ENCODE data around the gene EPN3.

The EPN3 gene

GRCh38 chr17:50514388-50514787 lies 18.1 kb upstream of the EPN3 start:
- no peaks in the 10 kb centered on the region for H3K9me2 ChIP-seq (replicated peaks; ENCODE audit: low read depth, low read length)
- H2AFZ ChIP-seq (ENCODE audit: low read length) = no peak overlapping the region
- no peaks in the 10 kb centered on the region for H3K27me3 ChIP-seq (ENCODE audit: insufficient read depth, low read length, poor library complexity, severe bottlenecking)
- no peaks in the 10 kb centered on the region for H3K79me2 ChIP-seq (ENCODE audit: insufficient read depth, low read length)
- H3F3A ChIP-seq (ENCODE audit: low read depth) = no peaks in the 10 kb centered on the region
- no peaks in the 10 kb centered on the region for H3K36me3 ChIP-seq (ENCODE audit: insufficient read depth, low read length)
- no peaks in the 10 kb centered on the region for H3K9me3 ChIP-seq (ENCODE audit: insufficient read depth, low read depth, low read length)
- no peaks in the 10 kb centered on the region for H4K20me1 ChIP-seq (ENCODE audit: insufficient read depth, low read length, poor library complexity, severe bottlenecking)
- no peak overlapping the region for H3K4me2 ChIP-seq (ENCODE audit: low read depth, low read length, poor library complexity, severe bottlenecking)
- H3K4me1 ChIP-seq (ENCODE audit: insufficient read depth, low read length, poor library complexity, severe bottlenecking) = no peaks in the 10 kb centered on the region
- TF ChIP-seq CTCF (conservative IDR thresholded peaks at IDR 0.05; ENCODE audit: low read length) (no peak), EZH2phosphoT487 (IDR thresholded peaks at IDR 0.05; ENCODE audit: borderline replicate concordance) (no peak)
- H3K9ac ChIP-seq (ENCODE audit: low read depth, low read length, poor library complexity, severe bottlenecking) = no peak overlapping the region
- H3K4me3 ChIP-seq (ENCODE audit: low read length, poor library complexity, severe bottlenecking) = no peak overlapping the region

GRCh38 chr17:50514936-50515702 lies 17.4 kb upstream of the EPN3 start:
- H3K27me3 ChIP-seq (ENCODE audit: insufficient read depth, low read length, poor library complexity, severe bottlenecking) = no peaks in the 10 kb centered on the region
- H3K4me1 ChIP-seq (ENCODE audit: insufficient read depth, low read length, poor library complexity, severe bottlenecking) = no peaks in the 10 kb centered on the region
- no peak overlapping the region for H3K9ac ChIP-seq (ENCODE audit: low read depth, low read length, poor library complexity, severe bottlenecking)
- TF ChIP-seq EZH2phosphoT487 (IDR thresholded peaks at IDR 0.05; ENCODE audit: borderline replicate concordance) (no peak), CTCF (conservative IDR thresholded peaks at IDR 0.05; ENCODE audit: low read length) (no peak)
- H3K4me2 ChIP-seq (ENCODE audit: low read depth, low read length, poor library complexity, severe bottlenecking) = no peak overlapping the region
- H3F3A ChIP-seq (ENCODE audit: low read depth) = no peaks in the 10 kb centered on the region
- no peaks in the 10 kb centered on the region for H3K9me2 ChIP-seq (replicated peaks; ENCODE audit: low read depth, low read length)
- no peaks in the 10 kb centered on the region for H3K79me2 ChIP-seq (ENCODE audit: insufficient read depth, low read length)
- no peaks in the 10 kb centered on the region for H3K9me3 ChIP-seq (ENCODE audit: insufficient read depth, low read depth, low read length)
- no peaks in the 10 kb centered on the region for H4K20me1 ChIP-seq (ENCODE audit: insufficient read depth, low read length, poor library complexity, severe bottlenecking)
- H3K36me3 ChIP-seq (ENCODE audit: insufficient read depth, low read length) = no peaks in the 10 kb centered on the region
- H2AFZ ChIP-seq (ENCODE audit: low read length) = no peak overlapping the region
- no peak overlapping the region for H3K4me3 ChIP-seq (ENCODE audit: low read length, poor library complexity, severe bottlenecking)

GRCh38 chr17:50517011-50517410 lies 15.5 kb upstream of the EPN3 start:
- Histone ChIP-seq H3K4me2 (ENCODE audit: low read depth, low read length, poor library complexity, severe bottlenecking) (no peak overlapping the region), H4K20me1 (ENCODE audit: insufficient read depth, low read length, poor library complexity, severe bottlenecking) (no peaks in the 10 kb centered on the region), H3K27me3 (ENCODE audit: insufficient read depth, low read length, poor library complexity, severe bottlenecking) (no peaks in the 10 kb centered on the region), H3K9me2 (replicated peaks; ENCODE audit: low read depth, low read length) (no peaks in the 10 kb centered on the region), H3K9me3 (ENCODE audit: insufficient read depth, low read depth, low read length) (no peaks in the 10 kb centered on the region), H3K4me3 (ENCODE audit: low read length, poor library complexity, severe bottlenecking) (no peak overlapping the region), H2AFZ (ENCODE audit: low read length) (no peak overlapping the region), H3K9ac (ENCODE audit: low read depth, low read length, poor library complexity, severe bottlenecking) (no peak overlapping the region), H3K79me2 (ENCODE audit: insufficient read depth, low read length) (no peaks in the 10 kb centered on the region), H3F3A (ENCODE audit: low read depth) (no peaks in the 10 kb centered on the region), H3K36me3 (ENCODE audit: insufficient read depth, low read length) (no peaks in the 10 kb centered on the region), H3K4me1 (ENCODE audit: insufficient read depth, low read length, poor library complexity, severe bottlenecking) (no peaks in the 10 kb centered on the region)
- TF ChIP-seq CTCF (conservative IDR thresholded peaks at IDR 0.05; ENCODE audit: low read length) (no peak), EZH2phosphoT487 (IDR thresholded peaks at IDR 0.05; ENCODE audit: borderline replicate concordance) (no peak)

Data from Loucy (cell line).